Fibroblast of villous mesenchyme (primary cell): Measurements from ENCODE around the gene RPF1. TPM values are rescaled to one million over a fixed set of nuclear protein-coding genes. Genes with fewer than 3 reads are reported as not detected.

Experiments
- DNase-seq: peaks from one replicate; pipeline ENCODE4 v3.0.0-alpha.2; 2010; ENCODE audit warnings: low read depth
- H3K4me3 ChIP-seq: 2 replicates; pipeline ENCODE4 v1.5.1; 2011; ENCODE audit warnings: low read depth, mild to moderate bottlenecking, low read length
- CTCF ChIP-seq: IDR thresholded peaks from 2 replicates; pipeline ENCODE4 v1.5.1; 2012; ENCODE audit warnings: low read depth, mild to moderate bottlenecking, low read length; ENCODE audit not compliant: insufficient read depth
- total RNA-seq: library from RNA; depleted of rRNA; stranded (reverse); fragments of >200 nt; gene quantifications from 2 replicates; pipeline ENCODE4 v1.2.3, GENCODE V29; 2012

The RPF1 gene
- total RNA-seq, 1 donor: 38.4 TPM

- H3K4me3 ChIP-seq: no peak overlapping the region
- no peak for TF ChIP-seq CTCF
- no peak for DNase-seq
These were observed 31.6 kb downstream of the RPF1 start for GRCh38 chr1:84510668-84511067.

- no peak for DNase-seq
- no peak overlapping the region for H3K4me3 ChIP-seq
- TF ChIP-seq CTCF: no peak
These were observed 45.5 kb downstream of the RPF1 start for GRCh38 chr1:84524590-84524989.

- no peak overlapping the region for H3K4me3 ChIP-seq
- DNase-seq: no peak
- TF ChIP-seq CTCF: no peak
These were observed 46.7 kb downstream of the RPF1 start for GRCh38 chr1:84525779-84526178.

- DNase-seq: peak; percentile 8
- TF ChIP-seq CTCF: no peak
- H3K4me3 ChIP-seq: no peak overlapping the region
These were observed 59.5 kb downstream of the RPF1 start for GRCh38 chr1:84538599-84538998.

GRCh38 chr1:84539972-84540371 is 60.9 kb downstream of the RPF1 start:
- DNase-seq: peak; percentile 22
- H3K4me3 ChIP-seq: no peak overlapping the region
- TF ChIP-seq CTCF: no peak

- peak; percentile 91 for DNase-seq
These were observed 61.7 kb downstream of the RPF1 start for GRCh38 chr1:84540759-84541158.

More at GRCh38 chr1:84540759-84541158, 61.7 kb downstream of the RPF1 start:
- TF ChIP-seq CTCF: no peak
- no peak overlapping the region for H3K4me3 ChIP-seq
